Cardiac septum (tissue), 1 donor: Measurements from ENCODE around the gene OR4D1. TPM values are rescaled to one million over a fixed set of nuclear protein-coding genes. Genes with fewer than 3 reads are reported as not detected.

Source experiments
- DNase-seq: peaks from one replicate; pipeline ENCODE4 v3.0.0-alpha.2; 2020; ENCODE audit warnings: low spot score
- intact Hi-C: fragments of 100-400 bp; cut with DNase I; formaldehyde crosslinking; loops from one replicate; pipeline ENCODE4 v1.14.0; 2022
- total RNA-seq: library from RNA; stranded (reverse); fragmentation: NEBNext Ultra II Directional; extraction: Animal tissue kit (Norgen Biotek cat#: 25700); gene quantifications from one replicate; pipeline ENCODE4 v1.2.1, GENCODE V29; 2021
- donor health status: DM: no; HTN: no; CAD: no.

OR4D1 gene
- total RNA-seq, 1 donor from 2014 or later: not detected

- DNase-seq: no peak
- intact Hi-C loops: no loop called here
Observed at GRCh38 chr17:58187675-58188074, 39.5 kb downstream of the OR4D1 start.

DNA sequence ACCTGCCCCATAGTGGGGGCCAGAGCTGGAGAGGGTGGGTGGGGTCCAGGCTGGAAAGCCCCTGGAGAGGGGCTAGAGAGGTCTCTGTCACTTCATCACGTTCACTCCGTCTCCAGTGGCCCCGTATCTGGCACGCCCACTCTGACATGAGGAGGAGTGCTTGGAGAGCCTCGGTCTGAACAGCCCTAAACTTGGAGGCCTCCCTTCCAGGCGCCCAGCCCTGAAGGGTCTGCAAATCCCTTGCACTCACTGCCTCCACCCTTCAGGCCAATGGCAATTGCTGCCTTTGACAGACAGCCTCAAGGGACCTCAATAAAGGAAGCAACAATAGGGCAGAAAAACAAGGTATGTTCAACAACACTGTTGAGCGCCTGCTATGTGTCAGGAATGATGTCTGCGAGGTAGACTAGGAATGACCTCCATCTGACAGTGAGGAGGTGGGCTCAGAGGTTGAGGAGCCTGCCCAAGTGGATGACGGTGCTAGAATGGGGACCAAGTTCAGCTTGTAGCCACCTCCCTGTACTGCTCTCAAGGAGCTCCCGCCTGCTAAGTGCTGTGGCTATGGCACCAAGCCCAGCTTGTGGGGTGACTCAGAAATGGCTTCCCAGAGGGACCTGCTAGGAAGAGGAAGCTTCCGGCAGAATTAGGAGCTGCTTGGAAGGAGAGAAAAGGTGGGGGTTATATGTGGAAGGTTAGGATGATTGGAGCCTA is 41.4 kb downstream of the OR4D1 start:
- no peak for DNase-seq
- intact Hi-C loops: no loop called here

- intact Hi-C loops: no loop called here
- no peak for DNase-seq
Observed at GRCh38 chr17:58191241-58191896, 43.2 kb downstream of the OR4D1 start.

DNA sequence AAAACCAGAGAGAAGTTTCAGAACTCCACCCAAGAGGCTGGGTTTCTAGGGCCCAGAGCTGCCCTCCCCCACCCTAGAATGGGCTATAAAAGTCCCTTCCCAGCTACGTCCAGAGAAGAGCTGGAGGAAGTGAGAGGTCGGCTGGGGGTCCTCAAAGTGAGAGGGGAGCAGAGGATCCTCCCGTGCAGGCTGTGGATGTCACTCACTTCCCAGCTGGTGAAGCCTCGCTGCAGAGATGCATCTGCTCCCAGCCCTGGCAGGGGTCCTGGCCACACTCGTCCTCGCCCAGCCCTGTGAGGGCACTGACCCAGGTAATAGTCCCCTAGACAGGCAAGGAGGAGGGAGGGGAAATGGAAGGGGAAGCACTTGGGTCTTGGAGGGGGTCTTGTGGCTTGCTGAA is 44.4 kb downstream of the OR4D1 start, which contains the start of gene EPX:
Gene EPX (plus strand): TSS at position 115 of the 400 bp plus-strand sequence. CDS start 121 bp downstream, at position 236.
- no peak for DNase-seq
- intact Hi-C loops: no loop called here

GRCh38 chr17:58193641-58194255 is 45.6 kb downstream of the OR4D1 start:
- intact Hi-C loops: no loop called here
- DNase-seq: no peak

DNA sequence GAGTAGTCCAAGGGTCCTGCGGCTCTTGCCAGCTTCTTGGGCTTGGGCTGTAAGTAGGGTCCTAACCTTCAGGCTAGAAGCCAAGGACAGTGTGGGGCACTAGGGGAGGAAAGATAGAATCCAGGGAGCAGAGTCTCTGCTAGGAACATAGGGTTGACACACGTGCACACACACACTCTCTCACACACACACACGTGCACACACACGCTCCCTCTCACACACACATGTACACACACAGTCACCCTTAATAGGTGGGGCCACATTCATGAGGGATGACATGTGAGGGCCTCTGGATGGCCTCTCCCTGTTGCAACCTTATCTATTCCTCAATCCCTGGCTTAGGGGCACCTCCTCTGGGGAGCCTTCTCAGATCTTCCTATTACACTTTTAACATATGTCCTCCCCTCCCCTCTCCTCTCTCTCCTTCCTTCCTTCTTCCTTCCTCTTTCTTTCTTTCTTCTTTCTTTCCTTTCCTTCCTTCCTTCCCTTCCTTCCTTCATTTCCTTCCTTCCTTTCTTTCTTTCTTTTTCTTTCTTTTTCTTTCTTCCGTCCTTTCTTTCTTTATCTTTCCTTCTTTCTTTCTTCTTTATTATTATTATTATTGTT is 47.4 kb downstream of the OR4D1 start:
- DNase-seq: no peak
- intact Hi-C loops: no loop called here

DNA sequence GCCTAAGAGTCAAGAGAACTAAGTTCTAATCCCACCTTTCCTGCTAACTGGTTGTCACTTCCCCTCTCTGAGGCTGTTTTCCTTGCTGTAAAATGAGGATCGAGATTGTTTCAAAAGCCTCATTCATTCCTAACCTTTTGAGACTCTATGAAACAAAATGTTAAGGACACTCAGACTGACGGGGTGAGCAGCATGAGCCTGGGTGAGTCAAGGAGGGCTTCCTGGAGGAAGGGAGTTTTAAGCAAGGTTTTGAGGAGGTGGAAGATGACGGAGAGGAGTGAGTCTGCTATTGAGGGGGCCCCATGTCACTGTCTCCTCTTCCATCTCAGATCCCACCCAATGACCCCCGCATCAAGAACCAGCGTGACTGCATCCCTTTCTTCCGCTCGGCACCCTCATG is 48.4 kb downstream of the OR4D1 start:
- intact Hi-C loops: no loop called here
- no peak for DNase-seq

DNA sequence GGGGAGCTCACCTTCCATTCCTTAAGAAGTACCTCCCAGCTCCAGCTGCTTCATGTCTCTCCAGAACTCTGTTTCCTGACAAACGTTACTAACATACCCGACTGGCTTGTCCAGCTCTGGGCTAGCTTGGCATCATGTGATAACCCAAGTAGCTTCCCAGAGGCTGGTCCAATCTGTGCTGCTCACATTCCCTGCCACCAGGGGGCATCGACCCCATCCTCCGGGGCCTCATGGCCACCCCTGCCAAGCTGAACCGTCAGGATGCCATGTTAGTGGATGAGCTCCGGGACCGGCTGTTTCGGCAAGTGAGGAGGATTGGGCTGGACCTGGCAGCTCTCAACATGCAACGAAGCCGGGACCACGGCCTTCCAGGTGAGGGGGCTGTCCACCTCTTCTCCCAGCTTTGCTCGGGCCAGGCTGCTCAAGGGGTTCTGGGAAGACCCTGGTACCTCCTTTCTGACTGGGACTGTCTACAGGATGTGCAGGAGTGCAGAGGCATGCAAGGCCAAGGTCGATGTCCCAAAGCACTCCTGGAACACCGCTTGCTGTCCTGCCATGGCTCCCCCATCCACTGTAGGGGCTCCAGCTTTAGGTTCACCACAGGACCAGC is 51.9 kb downstream of the OR4D1 start:
- no peak for DNase-seq
- intact Hi-C loops: no loop called here

- intact Hi-C loops: no loop called here
- no peak for DNase-seq
Observed at GRCh38 chr17:58202859-58203258, 54.7 kb downstream of the OR4D1 start.

GRCh38 chr17:58204796-58205195 is 56.6 kb downstream of the OR4D1 start:
- intact Hi-C loops: no loop called here

GRCh38 chr17:58205936-58206335 is 57.8 kb downstream of the OR4D1 start:
- intact Hi-C loops: no loop called here
- DNase-seq: no peak

More at GRCh38 chr17:58204796-58205195, 56.6 kb downstream of the OR4D1 start:
- DNase-seq: no peak

DNA sequence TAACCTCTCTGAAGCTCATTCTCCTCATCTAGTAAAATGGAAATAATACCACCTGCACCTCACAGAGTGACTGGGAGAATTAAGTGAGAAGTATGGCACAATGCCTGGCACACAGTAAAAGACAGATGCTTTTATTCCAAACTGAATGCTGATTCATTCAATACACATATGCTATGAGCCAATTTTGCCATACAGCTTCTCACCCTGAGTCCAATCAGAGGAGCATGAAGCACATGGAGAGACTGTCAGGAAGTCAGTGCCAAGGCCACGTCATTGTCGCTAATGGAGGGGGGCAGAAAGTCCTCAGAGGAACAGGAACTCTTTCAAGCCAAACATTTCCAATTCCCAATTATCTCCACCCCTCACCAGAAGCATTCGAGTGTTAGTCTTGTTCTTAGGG is 59.3 kb downstream of the OR4D1 start:
- intact Hi-C loops: no loop called here
- DNase-seq: no peak

- intact Hi-C loops: no loop called here
- DNase-seq: no peak
Observed at GRCh38 chr17:58208344-58208743, 60.2 kb downstream of the OR4D1 start.

Other genes starting within 250 kb of the OR4D1 start
- gene CUEDC1, start 193.0 kb upstream of the OR4D1 start, total RNA-seq: 46.6 TPM
- gene VEZF1, start 160.1 kb upstream of the OR4D1 start, total RNA-seq: 55.3 TPM
- gene SRSF1, start 141.1 kb upstream of the OR4D1 start, total RNA-seq: 105 TPM
- 79.4 TPM for gene DYNLL2, start 65.0 kb upstream of the OR4D1 start, total RNA-seq
- not detected for gene OR4D2, start 18.6 kb downstream of the OR4D1 start, total RNA-seq
- not detected for gene EPX, start 44.3 kb downstream of the OR4D1 start, total RNA-seq
- gene MKS1, start 70.9 kb downstream of the OR4D1 start, total RNA-seq: 9.3 TPM
- gene LPO, start 90.2 kb downstream of the OR4D1 start, total RNA-seq: not detected
- gene MPO, start 132.6 kb downstream of the OR4D1 start, total RNA-seq: 0.94 TPM
- gene TSPOAP1, start 180.4 kb downstream of the OR4D1 start, total RNA-seq: 10.7 TPM
- gene SUPT4H1, start 203.8 kb downstream of the OR4D1 start, total RNA-seq: 49.4 TPM